NCI-H1048 (cell line): ENCODE results near the gene GTF2IRD1.
"Not testable (repeated sequence)": the region's sequence is repeated elsewhere in the genome, so short reads cannot be mapped to it uniquely, and the experiment has no call there.

Experiments used
- DNase-seq: peaks from one replicate; lab custom pipeline; 2025; lab: John Stamatoyannopoulos, UW

GTF2IRD1 gene

DNA sequence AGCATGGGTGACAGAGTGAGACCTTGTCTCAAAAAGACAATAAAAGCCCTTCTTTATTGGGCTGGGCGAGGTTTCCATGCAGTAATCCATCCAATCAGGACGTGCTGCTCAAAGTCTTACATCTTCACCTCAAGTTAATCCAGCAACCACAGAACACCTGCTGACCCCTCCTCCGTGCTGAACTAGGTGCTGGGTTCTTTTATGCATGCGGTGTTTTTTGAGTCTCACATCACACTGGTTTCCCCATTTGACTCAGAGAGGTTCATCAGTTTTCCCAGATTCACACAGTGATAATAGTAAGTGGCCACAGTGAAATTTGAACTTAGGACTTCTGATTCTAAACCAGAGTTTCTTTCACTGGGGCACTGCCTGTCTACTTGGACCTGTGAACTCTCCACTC is 145.5 kb downstream of the GTF2IRD1 start:
- DNase-seq: no peak

DNA sequence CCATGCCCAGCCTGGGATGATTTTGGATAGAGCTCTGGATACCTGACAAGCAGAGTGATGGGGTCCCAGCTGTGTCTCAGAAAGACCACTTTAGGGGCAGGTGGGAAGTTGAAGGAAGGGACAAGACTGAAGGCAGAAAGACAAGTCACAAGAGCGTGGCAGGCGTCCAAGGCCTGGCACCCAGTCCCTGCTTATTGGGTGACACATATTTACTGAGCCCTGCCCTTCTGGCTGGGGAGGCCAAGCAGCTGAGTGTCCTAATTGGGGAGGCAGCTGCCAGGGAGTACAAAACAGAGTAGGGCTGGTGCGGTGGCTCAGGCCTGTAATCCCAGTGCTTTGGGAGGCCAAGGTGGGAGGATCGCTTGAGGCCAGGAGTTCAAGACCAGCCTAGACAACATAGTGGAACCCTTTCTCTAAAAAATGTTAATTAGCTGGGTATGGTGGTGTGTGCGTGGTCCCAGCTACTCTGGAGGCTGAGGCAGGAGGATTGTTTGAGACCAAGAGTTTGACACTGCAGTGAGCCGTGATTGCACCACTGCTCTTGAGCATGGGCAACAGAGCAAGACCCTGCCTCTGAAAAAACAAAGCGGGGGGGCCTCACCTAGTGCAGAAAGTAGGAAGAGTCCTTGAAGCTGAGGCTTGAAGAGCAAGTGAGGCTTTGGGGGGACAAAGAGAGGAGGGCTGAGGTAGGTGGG is 150.8 kb downstream of the GTF2IRD1 start:
- no peak for DNase-seq

- no peak for DNase-seq
Measured at GRCh38 chr7:74606101-74606908, 152.6 kb downstream of the GTF2IRD1 start.

DNA sequence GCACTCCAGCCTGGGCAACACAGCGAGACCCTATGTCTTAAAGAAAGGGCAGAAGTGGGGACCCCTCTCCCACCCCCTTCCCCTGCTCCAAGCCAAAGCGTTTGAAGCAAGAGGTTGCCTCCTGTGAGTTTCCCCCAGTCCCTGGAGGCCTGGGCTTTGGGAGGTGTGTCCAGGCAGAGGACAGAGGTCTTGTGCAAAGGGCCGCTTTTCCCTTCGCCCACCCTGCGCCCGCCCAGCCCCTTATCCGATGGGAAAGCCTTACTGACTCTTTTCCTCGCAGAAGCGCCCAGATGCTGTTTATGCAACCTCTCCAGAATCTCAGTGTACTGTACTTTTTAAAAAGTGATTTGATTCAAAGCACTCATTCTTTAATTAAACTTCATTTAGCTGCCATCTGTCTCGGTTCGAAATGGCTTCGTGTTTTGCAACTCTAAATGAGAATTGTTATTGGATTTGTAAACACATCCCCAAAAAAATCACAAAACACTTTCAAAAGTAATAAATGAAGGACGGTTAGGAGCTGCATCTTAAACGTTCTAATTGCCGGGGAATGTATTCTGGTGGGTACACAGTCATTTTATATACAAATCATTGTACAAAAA is 153.3 kb downstream of the GTF2IRD1 start:
- no peak for DNase-seq

DNA sequence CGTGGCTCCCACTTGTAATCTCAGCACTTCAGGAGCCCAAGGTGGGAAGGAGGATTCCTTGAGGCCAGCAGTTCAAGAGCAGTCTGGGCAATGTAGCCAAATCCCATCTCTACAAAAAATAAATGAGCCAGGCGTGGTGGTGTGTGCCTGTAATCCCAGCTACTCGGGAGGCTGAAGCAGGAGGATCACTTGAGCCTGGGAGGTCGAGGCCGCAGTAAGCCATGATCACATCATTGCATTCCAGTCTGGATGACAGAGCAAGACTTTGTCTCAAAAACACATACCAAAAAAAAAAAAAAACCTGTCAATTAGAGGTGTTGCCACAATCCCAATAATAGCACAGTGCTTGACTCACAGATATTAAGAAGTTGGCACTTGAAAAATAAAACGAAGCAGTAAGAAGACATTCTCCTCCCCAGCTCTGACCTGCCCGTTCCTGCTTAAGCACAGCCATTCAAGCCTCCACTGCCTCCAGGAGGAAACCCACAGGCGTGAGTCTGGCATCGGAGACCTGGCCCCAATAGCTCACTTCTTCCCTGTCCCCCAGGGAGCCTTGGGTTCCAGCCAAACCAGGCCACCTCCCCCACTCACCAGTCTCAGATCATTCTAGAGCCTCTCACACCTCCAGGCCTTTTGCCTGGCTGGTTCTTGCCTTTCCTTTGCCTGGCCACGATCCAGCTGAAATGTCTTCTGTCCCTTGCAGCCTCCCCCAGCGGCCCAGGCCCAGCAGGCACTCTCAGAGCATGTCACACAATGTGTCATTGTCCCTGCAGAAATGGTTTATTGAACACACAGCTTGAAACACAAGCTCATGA is 158.5 kb downstream of the GTF2IRD1 start:
- peak; percentile 51 for DNase-seq

DNA sequence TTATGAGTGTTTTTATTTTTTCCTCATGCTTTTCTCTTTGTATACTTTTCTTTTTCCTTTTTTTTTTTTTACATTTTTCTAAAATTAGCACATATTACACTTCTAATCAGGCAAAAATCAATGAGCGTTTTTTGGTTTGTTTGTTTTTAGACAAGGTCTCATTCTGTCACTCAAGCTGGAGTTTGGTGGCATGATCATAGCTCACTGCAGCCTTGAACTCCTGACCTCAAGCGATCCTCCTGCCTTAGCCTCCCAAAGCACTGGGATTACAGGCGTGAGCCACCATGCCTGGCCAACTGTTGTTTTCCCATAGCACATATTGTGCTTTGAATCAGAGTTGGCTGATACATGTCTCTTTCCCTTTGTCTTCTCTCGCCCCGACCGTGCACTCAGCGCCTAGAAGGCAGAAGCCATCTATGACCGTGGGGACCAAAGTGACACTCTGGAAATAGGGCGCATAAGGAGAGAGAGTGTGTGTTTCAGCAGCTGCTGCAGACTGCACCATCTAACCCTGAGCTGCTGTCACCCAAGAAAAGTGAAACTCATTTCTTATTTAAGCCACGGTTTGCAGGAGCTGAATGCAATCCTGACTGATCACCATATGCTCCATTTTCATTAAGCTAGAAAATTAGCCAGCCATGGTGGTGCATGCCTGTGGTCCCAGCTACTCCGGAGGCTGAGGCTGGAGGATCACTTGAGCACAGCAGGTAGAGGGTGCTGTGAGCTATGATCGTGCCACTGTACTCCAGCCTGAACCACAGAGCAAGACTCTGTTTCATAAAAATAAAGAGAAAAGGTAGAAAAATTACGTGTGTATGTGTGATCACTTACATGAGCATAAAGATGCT is 162.5 kb downstream of the GTF2IRD1 start:
- no peak for DNase-seq

GRCh38 chr7:74617180-74617744 is 163.6 kb downstream of the GTF2IRD1 start:
- DNase-seq: no peak

DNA sequence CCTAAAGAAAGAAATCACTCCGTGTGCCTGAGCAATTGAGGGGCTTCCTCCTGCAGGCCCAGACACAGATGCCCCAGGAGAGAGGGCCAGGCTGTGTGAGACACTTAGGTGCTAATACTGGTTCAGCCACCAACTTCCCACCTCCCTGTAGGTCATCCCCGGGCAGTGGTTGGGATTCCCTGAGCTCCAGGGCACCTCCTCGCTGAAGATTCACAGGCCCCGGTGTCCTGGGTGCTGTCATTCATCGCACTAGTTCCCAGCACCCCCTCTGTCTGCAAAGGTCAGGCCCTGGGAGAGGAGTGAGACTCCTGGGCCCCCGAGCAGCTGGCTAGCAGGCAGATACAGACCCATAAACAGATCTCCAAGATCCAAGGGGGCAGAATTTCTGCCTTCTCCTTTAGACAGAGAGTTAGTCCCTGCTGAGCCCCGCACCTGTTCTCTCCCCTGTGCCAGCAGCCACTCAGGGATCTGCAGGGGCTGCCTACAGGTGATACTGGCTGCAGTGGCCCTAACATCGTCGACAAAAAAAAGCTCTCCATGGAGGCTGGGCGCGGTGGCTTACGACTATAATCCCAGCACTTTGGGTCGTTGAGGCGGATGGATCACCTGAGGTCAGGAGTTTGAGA is 165.6 kb downstream of the GTF2IRD1 start:
- no peak for DNase-seq

DNA sequence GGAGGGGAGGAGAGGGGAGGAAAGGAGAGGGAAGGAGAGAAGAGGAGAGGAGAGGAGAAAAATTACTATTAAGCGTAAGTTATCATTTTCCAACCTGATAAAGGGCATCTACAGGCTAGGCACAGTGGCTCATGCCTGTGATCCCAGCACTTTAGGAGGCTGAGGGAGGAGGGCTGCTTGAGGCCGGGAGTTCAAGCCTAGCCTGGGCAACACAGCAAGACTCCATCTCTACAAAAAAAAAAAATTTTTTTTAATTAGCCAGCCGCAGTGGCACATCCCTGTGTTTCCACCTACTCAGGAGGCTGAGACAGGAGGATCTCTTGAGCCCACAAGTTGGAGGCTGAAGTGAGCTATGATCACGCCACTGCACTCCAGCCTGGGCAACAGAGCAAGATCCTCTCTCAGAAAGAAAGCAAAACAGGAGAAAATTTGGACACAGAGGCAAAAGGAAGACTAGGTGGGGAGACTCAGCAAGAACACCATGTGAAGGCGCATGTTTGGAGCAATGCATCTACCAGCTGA is 168.6 kb downstream of the GTF2IRD1 start:
- no peak for DNase-seq

DNA sequence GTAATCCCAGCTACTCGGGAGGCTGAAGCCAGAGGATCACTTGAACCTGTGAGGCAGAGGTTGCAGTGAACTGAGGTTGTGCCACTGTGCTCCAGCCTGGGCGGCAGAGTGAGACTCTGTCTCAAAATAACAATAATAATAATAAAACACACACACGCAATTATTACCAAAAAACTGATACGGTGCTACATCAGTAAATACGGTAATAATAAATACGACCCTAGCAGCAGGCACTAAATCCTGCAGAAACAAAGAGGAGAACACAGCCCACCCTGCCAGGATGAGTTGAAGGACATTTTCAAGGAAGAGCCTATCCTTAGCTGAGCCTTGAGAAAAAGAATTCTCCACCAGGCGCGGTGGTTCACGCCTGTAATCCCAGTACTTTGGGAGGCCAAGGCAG is 169.4 kb downstream of the GTF2IRD1 start:
- DNase-seq: no peak

- DNase-seq: no peak
Measured at GRCh38 chr7:74625446-74625845, 171.7 kb downstream of the GTF2IRD1 start.

- no peak for DNase-seq
Measured at GRCh38 chr7:74627661-74628411, 174.1 kb downstream of the GTF2IRD1 start.

- no peak for DNase-seq
Measured at GRCh38 chr7:74632505-74632904, 178.8 kb downstream of the GTF2IRD1 start.

DNA sequence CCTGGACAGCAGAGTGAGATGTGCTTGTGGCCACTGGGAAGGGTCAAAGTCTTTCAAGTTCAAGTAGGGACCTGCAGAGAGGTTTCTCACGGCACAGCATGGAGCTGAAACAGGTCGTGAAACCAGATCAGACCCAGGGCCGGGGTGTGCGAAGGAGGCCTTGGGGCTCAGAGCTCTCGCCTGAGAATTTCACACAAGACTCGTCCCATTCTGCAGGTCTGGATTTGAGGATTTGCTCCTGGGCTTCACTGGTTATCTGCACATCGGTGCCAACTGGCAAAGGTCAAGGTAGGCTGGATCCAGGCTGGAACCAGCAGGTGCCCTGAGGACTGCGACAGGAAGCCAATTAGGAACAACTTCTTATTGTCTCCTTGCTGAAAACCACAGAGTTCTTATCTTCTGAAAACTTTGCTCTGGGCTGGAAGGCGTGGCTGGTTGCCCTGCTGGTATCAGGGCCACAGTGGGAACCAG is 179.8 kb downstream of the GTF2IRD1 start:
- DNase-seq: no peak

DNA sequence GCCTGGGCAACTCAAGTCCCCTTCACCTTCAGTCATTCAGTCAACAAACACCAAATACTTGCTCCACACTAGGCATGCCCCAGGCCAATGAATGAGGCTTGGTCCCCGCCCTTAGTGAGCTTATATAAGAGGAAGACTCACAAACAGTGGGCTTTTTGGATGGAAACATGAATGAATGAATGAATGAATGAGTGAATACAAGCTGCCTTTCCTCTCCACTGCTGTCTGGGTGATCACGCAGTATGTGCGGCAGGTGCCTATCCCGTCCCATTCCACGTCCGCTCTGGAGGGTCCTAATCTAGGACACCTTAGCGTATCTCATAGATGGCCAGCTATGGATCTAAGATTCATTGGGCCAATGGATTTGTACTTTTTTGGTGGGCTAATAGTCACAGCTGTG is 184.0 kb downstream of the GTF2IRD1 start:
- DNase-seq: no peak

- not testable (repeated sequence) for DNase-seq
Measured at GRCh38 chr7:74650055-74650454, 196.3 kb downstream of the GTF2IRD1 start.

DNA sequence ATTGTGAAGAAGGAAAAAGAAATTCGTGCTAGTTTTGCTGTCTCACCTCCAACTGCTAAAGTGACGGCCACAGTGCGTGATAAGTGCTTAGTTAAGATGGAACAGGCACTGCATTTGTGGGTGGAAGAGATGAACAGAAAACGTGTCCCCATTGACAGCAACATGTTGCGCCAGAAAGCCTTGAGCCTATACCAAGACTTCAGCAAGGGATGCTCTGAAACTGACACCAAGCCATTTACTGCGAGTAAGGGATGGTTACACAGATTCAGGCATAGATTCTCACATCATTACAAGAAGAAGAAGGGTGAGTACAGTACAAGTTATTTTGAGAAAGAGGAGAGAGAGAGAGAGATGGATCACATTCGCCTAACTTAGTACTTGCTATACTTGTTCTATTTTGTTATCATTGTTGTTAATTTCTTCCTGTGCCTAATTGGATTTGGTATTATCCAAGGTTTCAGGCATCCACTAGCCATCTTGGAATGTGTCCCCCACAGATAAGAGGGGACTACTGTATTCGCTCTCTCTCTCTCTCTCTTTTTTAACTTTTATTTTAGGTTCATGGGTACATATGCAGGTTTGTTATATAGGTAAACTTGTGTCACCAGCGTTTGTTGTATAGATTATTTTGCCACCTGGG is 196.9 kb downstream of the GTF2IRD1 start:
- not testable (repeated sequence) for DNase-seq

DNA sequence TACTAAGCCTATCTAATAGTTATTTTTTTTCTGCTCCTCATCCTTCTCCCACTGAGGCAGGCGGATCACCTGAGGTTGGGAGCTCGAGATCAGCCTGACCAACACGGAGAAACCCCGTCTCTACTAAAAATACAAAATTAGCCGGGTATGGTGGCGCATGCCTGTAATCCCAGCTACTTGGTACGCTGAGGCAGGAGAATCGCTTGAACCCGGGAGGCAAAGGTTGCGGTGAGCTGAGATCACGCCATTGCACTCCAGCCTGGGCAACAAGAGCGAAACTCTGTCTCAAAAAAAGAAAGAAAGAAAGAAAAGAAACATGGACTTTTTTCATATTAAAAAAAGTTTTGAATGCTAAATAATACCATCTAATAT is 197.4 kb downstream of the GTF2IRD1 start:
- not testable (repeated sequence) for DNase-seq
